ENCODE data around the gene TMEM171. TPM values are rescaled to one million over a fixed set of nuclear protein-coding genes. Genes with fewer than 3 reads are reported as not detected.

TMEM171 gene
- total and polyA plus RNA-seq, 2 of the 4 experiments (the other 2 are of a cell fraction): 3.0 to 5.1 TPM

GRCh38 chr5:73103870-73104299 is 16.5 kb upstream of the TMEM171 start:
- DNase-seq: no peak
- no peak overlapping the region for H3K4me3 ChIP-seq (ENCODE audit: insufficient read depth, low read depth, low read length)
- no peak overlapping the region for H3K14ac ChIP-seq (replicated peaks; ENCODE audit: low read depth, low read length)
- H3K79me1 ChIP-seq (ENCODE audit: low read depth in 1 of 2, low read length in 2 of 2): no peaks in the 10 kb centered on the region
- H3K4me2 ChIP-seq (ENCODE audit: low read depth, low read length): no peak overlapping the region
- no peak overlapping the region for H3K9ac ChIP-seq (ENCODE audit: low read depth, low read length)
- H3K9me1 ChIP-seq (ENCODE audit: insufficient read depth, low read length): no peaks in the 10 kb centered on the region
- no peak for ATAC-seq (ENCODE audit: low read depth)
- ChIA-PET CTCF (no interaction called here), POLR2A (ENCODE audit: unreplicated experiment) (no interaction called here)
- no peak overlapping the region for H3K18ac ChIP-seq (ENCODE audit: low read depth, low read length)
- no peak overlapping the region for H2BK5ac ChIP-seq (ENCODE audit: low read depth, low read length, poor library complexity, severe bottlenecking)
- no peak overlapping the region for H2AFZ ChIP-seq (replicated peaks; ENCODE audit: low read length, poor library complexity)
- H3K9me3 ChIP-seq (ENCODE audit: control insufficient read depth, insufficient read depth, low read length): no peaks in the 10 kb centered on the region
- TF ChIP-seq FOS (IDR thresholded peaks at IDR 0.05; ENCODE audit: low read depth, low read length): no peak
- TF ChIP-seq MXI1 (IDR thresholded peaks at IDR 0.05; ENCODE audit: borderline replicate concordance, low read depth, low read length): no peak
- no peak for TF ChIP-seq RCOR1 (IDR thresholded peaks at IDR 0.05; ENCODE audit: insufficient replicate concordance, low read length)
- TF ChIP-seq RFX5 (IDR thresholded peaks at IDR 0.05; ENCODE audit: low read depth, low read length): no peak
- TF ChIP-seq MAFK (IDR thresholded peaks at IDR 0.05; ENCODE audit: low read depth, low read length): no peak
- no peak for TF ChIP-seq SMC3 (IDR thresholded peaks at IDR 0.05; ENCODE audit: low read depth, low read length)
- dilution Hi-C loops (cut with HindIII; ENCODE audit: low sequenced_read_pairs, unreplicated experiment) (no loop called here), intact Hi-C loops (cut with micrococcal nuclease) (no loop called here), in situ Hi-C loops (cut with MboI; ENCODE audit: low sequenced_read_pairs) (no loop called here)
- no peak overlapping the region for H4K8ac ChIP-seq (ENCODE audit: low read depth in 2 of 2, low read length in 2 of 2)
- H3K4me1 ChIP-seq (ENCODE audit: control insufficient read depth, insufficient read depth, low read length): no peaks in the 10 kb centered on the region
- no peak overlapping the region for H4K5ac ChIP-seq (ENCODE audit: low read depth, low read length)
- no peak overlapping the region for H3K4ac ChIP-seq (ENCODE audit: low read depth, low read length)
- no peak overlapping the region for H2BK15ac ChIP-seq (ENCODE audit: low read depth, low read length)
- H2BK120ac ChIP-seq (ENCODE audit: low read depth, low read length): no peak overlapping the region
- H3K56ac ChIP-seq (ENCODE audit: extremely low read depth, insufficient read depth, low read length): no peak overlapping the region
- no peaks in the 10 kb centered on the region for H3K27me3 ChIP-seq (ENCODE audit: control insufficient read depth, insufficient read depth, low read length)
- H2AK5ac ChIP-seq (ENCODE audit: low read depth, low read length): no peak overlapping the region
- no peak overlapping the region for H2AK9ac ChIP-seq (replicated peaks; ENCODE audit: low read depth, low read length, poor library complexity)
- no TSS peak for BruUV-seq (replicated peaks)
- 67% methylated on average over 1 of the region's 4 CpGs; no CpG with 5 or more reads in 1 of the 2 experiments for WGBS, 2 experiments (ENCODE audit: extremely low coverage in 2 of 2, insufficient read length in 1 of 2)
- H4K20me1 ChIP-seq (ENCODE audit: insufficient read depth, low read length): no peaks in the 10 kb centered on the region
- no peaks in the 10 kb centered on the region for H3K36me3 ChIP-seq (ENCODE audit: control insufficient read depth, insufficient read depth, low read length)
- no peak overlapping the region for H4K91ac ChIP-seq (ENCODE audit: insufficient read depth, low read depth, low read length)
- no peak overlapping the region for H3K27ac ChIP-seq (ENCODE audit: insufficient read depth, low read length)
- no peak overlapping the region for H2BK20ac ChIP-seq (ENCODE audit: low read depth, low read length)
- H3K23ac ChIP-seq (ENCODE audit: low read depth, low read length): no peak overlapping the region
